Measurements from ENCODE around the gene DTNBP1. TPM values are rescaled to one million over a fixed set of nuclear protein-coding genes. Genes with fewer than 3 reads are reported as not detected.

The DTNBP1 gene
- total and polyA plus RNA-seq, 2 of the 13 experiments (the other 11 are each of a cell fraction or from before 2014, with no cell fraction given) = 6.6 to 19.1 TPM

- no peak for TF ChIP-seq ZNF407 (CRISPR knock-in tag; IDR thresholded peaks at IDR 0.05; ENCODE audit: not compliant biosample characterization)
- no peak for TF ChIP-seq ZNF674 (CRISPR knock-in tag; IDR thresholded peaks at IDR 0.05; ENCODE audit: low read depth)
- TF ChIP-seq EED (CRISPR knock-in tag; IDR thresholded peaks at IDR 0.05) = peak; percentile 85
- no peak; the same call in 1 of the 2 replicates for TF ChIP-seq SIN3A (IDR thresholded peaks at IDR 0.05; ENCODE audit: borderline replicate concordance, low read depth, low read length)
- peak; percentile 57; the same call in 1 of the 2 replicates for TF ChIP-seq RXRA (CRISPR knock-in tag; IDR thresholded peaks at IDR 0.05)
- no peak for TF ChIP-seq HNRNPUL1 (IDR thresholded peaks at IDR 0.05; ENCODE audit: low read depth, low read length)
- peak; percentile 32; the same call in 1 of the 3 replicates for TF ChIP-seq MXI1 (IDR thresholded peaks at IDR 0.05; ENCODE audit: borderline replicate concordance, low read depth, low read length)
- TF ChIP-seq ZFP36 (IDR thresholded peaks at IDR 0.05; ENCODE audit: borderline replicate concordance, low read depth, low read length, partially characterized antibody) = no peak
- peak; percentile 67; the same call in 1 of the 2 replicates for TF ChIP-seq ZBTB46 (CRISPR knock-in tag; IDR thresholded peaks at IDR 0.05; ENCODE audit: borderline replicate concordance)
- TF ChIP-seq PITX1 (CRISPR knock-in tag; IDR thresholded peaks at IDR 0.05) = no peak
- TF ChIP-seq ZNF10 (CRISPR knock-in tag; IDR thresholded peaks at IDR 0.05; ENCODE audit: borderline replicate concordance, low read depth) = no peak
- 0 out of 2 replicates have a peak, but pooled peaks have one; percentile 46 for TF ChIP-seq ZNF17 (CRISPR knock-in tag; IDR thresholded peaks at IDR 0.05)
- no peak; the same call in 1 of the 2 replicates for TF ChIP-seq ZBTB42 (CRISPR knock-in tag; IDR thresholded peaks at IDR 0.05)
- no peak; the same call in 1 of the 2 replicates for TF ChIP-seq IRX3 (CRISPR knock-in tag; IDR thresholded peaks at IDR 0.05; ENCODE audit: borderline replicate concordance, low read depth)
- TF ChIP-seq ZBTB25 (CRISPR knock-in tag; IDR thresholded peaks at IDR 0.05) = no peak
- no peak for TF ChIP-seq ZNF468 (CRISPR knock-in tag; IDR thresholded peaks at IDR 0.05)
- TF ChIP-seq ZNF550 (CRISPR knock-in tag; IDR thresholded peaks at IDR 0.05; ENCODE audit: borderline replicate concordance) = no peak; the same call in 1 of the 2 replicates
Observed at GRCh38 chr6:15662326-15663129, at the start of gene DTNBP1 (continued).

Measured in HepG2 (cell line).